OCI-LY3 (cell line): ENCODE results near the gene CARHSP1.

Experiments used
- H2AFZ ChIP-seq: fragments of 200-600, 300-600 bp; shearing (Covaris generic); 2 replicates; pipeline ENCODE4 v1.6.0; 2014; ENCODE audit warnings: antibody characterized with exemption, low read depth, low read length
- H3K27ac ChIP-seq: fragments of 200-600, 300-600 bp; sonication (generic); 2 replicates; pipeline ENCODE4 v1.5.1; 2014; ENCODE audit warnings: mild to moderate bottlenecking, low read length, moderate library complexity, mixed read lengths
- H3K27me3 ChIP-seq: fragments of 200-600, 300-600 bp; sonication (generic); 2 replicates; pipeline ENCODE4 v1.6.1; 2014; ENCODE audit warnings: low read depth, low read length, mixed read lengths
- H3K36me3 ChIP-seq: fragments of 200-600, 300-600 bp; sonication (generic); replicated peaks from 2 replicates; pipeline ENCODE3; 2014; ENCODE audit warnings: low read depth, low read length, mixed read lengths
- H3K4me1 ChIP-seq: fragments of 300-600, 200-600 bp; sonication (generic); 2 replicates; pipeline ENCODE4 v1.6.1; 2014; ENCODE audit warnings: low read length, mixed read lengths
- H3K4me2 ChIP-seq: fragments of 200-600, 300-600 bp; sonication (generic); 2 replicates; pipeline ENCODE4 v1.6.1; 2014; ENCODE audit warnings: low read length, mixed read lengths
- H3K4me3 ChIP-seq: fragments of 300-600, 200-600 bp; sonication (generic); 2 replicates; pipeline ENCODE4 v1.5.1; 2014; ENCODE audit warnings: antibody characterized with exemption, mild to moderate bottlenecking, low read length, moderate library complexity
- H3K79me2 ChIP-seq: fragments of 300-600, 200-600 bp; shearing (Covaris generic); 2 replicates; pipeline ENCODE4 v1.6.1; 2014; ENCODE audit warnings: mild to moderate bottlenecking, low read length, mixed read lengths
- H3K9ac ChIP-seq: fragments of 300-600, 200-600 bp; shearing (Covaris generic); 2 replicates; pipeline ENCODE4 v1.6.0; 2014; ENCODE audit warnings: mild to moderate bottlenecking, low read length, moderate library complexity
- H3K9me3 ChIP-seq: fragments of 200-600, 300-600 bp; shearing (Covaris generic); 2 replicates; pipeline ENCODE4 v1.6.1; 2014; ENCODE audit warnings: low read length, mixed read lengths; ENCODE audit not compliant: insufficient read depth
- H4K20me1 ChIP-seq: fragments of 200-600, 300-600 bp; sonication (generic); 2 replicates; pipeline ENCODE4 v1.6.1; 2016; ENCODE audit warnings: low read length, mixed read lengths; ENCODE audit not compliant: insufficient read depth
- CTCF ChIP-seq: fragments of 200-600, 300-600 bp; sonication (generic); IDR thresholded peaks from 2 replicates; pipeline ENCODE4 v1.5.1; 2014; ENCODE audit warnings: antibody characterized with exemption, low read length, low read depth
- EZH2phosphoT487 ChIP-seq: fragments of 200-600 bp; shearing (Covaris generic); IDR thresholded peaks from 2 replicates; pipeline ENCODE4 v1.6.1; 2018; ENCODE audit warnings: antibody characterized with exemption, mixed run types, low read depth

The CARHSP1 gene

GRCh38 chr16:8892101-8892575 lies 23.3 kb upstream of the CARHSP1 start:
- Histone ChIP-seq H3K4me2 (peak overlapping the region; percentile 37), H3K9ac (no peak overlapping the region), H3K4me3 (no peak overlapping the region), H3K79me2 (no peaks in the 10 kb centered on the region), H3K9me3 (no peaks in the 10 kb centered on the region), H3K27me3 (no peaks in the 10 kb centered on the region), H3K27ac (peak overlapping the region; percentile 21), H3K36me3 (peaks cover 54% of the 10 kb centered on the region), H3K4me1 (peaks cover 23% of the 10 kb centered on the region), H2AFZ (no peak overlapping the region), H4K20me1 (peaks cover 31% of the 10 kb centered on the region)
- TF ChIP-seq CTCF (no peak), EZH2phosphoT487 (no peak)

GRCh38 chr16:8890549-8890921 lies 21.7 kb upstream of the CARHSP1 start:
- TF ChIP-seq EZH2phosphoT487 (no peak), CTCF (no peak)
- Histone ChIP-seq H3K9me3 (no peaks in the 10 kb centered on the region), H3K4me2 (no peak overlapping the region), H2AFZ (no peak overlapping the region), H3K4me1 (peaks cover 23% of the 10 kb centered on the region), H3K9ac (no peak overlapping the region), H3K4me3 (no peak overlapping the region), H3K79me2 (no peaks in the 10 kb centered on the region), H3K27me3 (0 out of 2 replicates have a peak, but pooled peaks cover 5% of the 10 kb centered on the region), H4K20me1 (peaks cover 33% of the 10 kb centered on the region), H3K36me3 (peaks cover 43% of the 10 kb centered on the region), H3K27ac (no peak overlapping the region)

GRCh38 chr16:8889893-8890548 lies 21.2 kb upstream of the CARHSP1 start:
- TF ChIP-seq EZH2phosphoT487 (no peak), CTCF (no peak)
- Histone ChIP-seq H3K4me3 (no peak overlapping the region), H3K79me2 (no peaks in the 10 kb centered on the region), H3K27me3 (0 out of 2 replicates have a peak, but pooled peaks cover 8% of the 10 kb centered on the region), H3K27ac (no peak overlapping the region), H3K4me1 (peaks cover 23% of the 10 kb centered on the region), H2AFZ (no peak overlapping the region), H3K9ac (no peak overlapping the region), H3K9me3 (no peaks in the 10 kb centered on the region), H3K36me3 (peaks cover 39% of the 10 kb centered on the region), H4K20me1 (peaks cover 33% of the 10 kb centered on the region), H3K4me2 (no peak overlapping the region)

GRCh38 chr16:8888951-8889892 lies 20.4 kb upstream of the CARHSP1 start:
- Histone ChIP-seq H3K27me3 (0 out of 2 replicates have a peak, but pooled peaks cover 8% of the 10 kb centered on the region), H3K4me3 (no peak overlapping the region), H3K9me3 (no peaks in the 10 kb centered on the region), H3K36me3 (peaks cover 31% of the 10 kb centered on the region), H2AFZ (no peak overlapping the region), H3K4me1 (peaks cover 23% of the 10 kb centered on the region), H3K9ac (no peak overlapping the region), H3K79me2 (no peaks in the 10 kb centered on the region), H3K4me2 (no peak overlapping the region), H3K27ac (no peak overlapping the region), H4K20me1 (peaks cover 33% of the 10 kb centered on the region)
- no peak for TF ChIP-seq CTCF
- no peak for TF ChIP-seq EZH2phosphoT487
